WTC11 (cell line): ENCODE data around the gene EIF6.

Experiments
- CBFB ChIP-seq: sonication (generic); formaldehyde crosslinking; IDR thresholded peaks from 2 replicates; pipeline ENCODE4 v1.8.1; 2022; ENCODE audit warnings: mild to moderate bottlenecking, low read depth, missing genetic modification reagents
- CREB1 ChIP-seq: sonication (generic); formaldehyde crosslinking; IDR thresholded peaks from 2 replicates; pipeline ENCODE4 v1.8.0; 2023; ENCODE audit warnings: mild to moderate bottlenecking, missing genetic modification reagents
- CREM ChIP-seq: sonication (generic); formaldehyde crosslinking; IDR thresholded peaks from 2 replicates; pipeline ENCODE4 v1.8.1; 2022; ENCODE audit warnings: mild to moderate bottlenecking, missing genetic modification reagents, moderate library complexity
- CTCF ChIP-seq: fragments of 200-600 bp; IDR thresholded peaks from 2 replicates; pipeline ENCODE4 v1.8.0; 2022; ENCODE audit warnings: antibody characterized with exemption
- ELF4 ChIP-seq: sonication (generic); formaldehyde crosslinking; IDR thresholded peaks from 2 replicates; pipeline ENCODE4 v1.8.1; 2022; ENCODE audit warnings: low read depth, mild to moderate bottlenecking, moderate library complexity, missing genetic modification reagents
- HMGXB4 ChIP-seq: sonication (generic); formaldehyde crosslinking; IDR thresholded peaks from 2 replicates; pipeline ENCODE4 v1.8.1; 2023; ENCODE audit warnings: mild to moderate bottlenecking, moderate library complexity, missing genetic modification reagents
- MAX ChIP-seq: sonication (generic); formaldehyde crosslinking; IDR thresholded peaks from 2 replicates; pipeline ENCODE4 v1.8.0; 2022; ENCODE audit warnings: mild to moderate bottlenecking, missing genetic modification reagents
- NFE2L1 ChIP-seq: sonication (generic); formaldehyde crosslinking; IDR thresholded peaks from 2 replicates; pipeline ENCODE4 v1.8.1; 2023; ENCODE audit warnings: missing genetic modification reagents
- NFYB ChIP-seq: sonication (generic); formaldehyde crosslinking; conservative IDR thresholded peaks from 2 replicates; pipeline ENCODE4 v1.8.0; 2022; ENCODE audit warnings: low read depth, missing genetic modification reagents
- NR2C2 ChIP-seq: sonication (generic); formaldehyde crosslinking; IDR thresholded peaks from 2 replicates; pipeline ENCODE4 v1.8.0; 2022; ENCODE audit warnings: mild to moderate bottlenecking, missing genetic modification reagents
- SP1 ChIP-seq: sonication (generic); formaldehyde crosslinking; conservative IDR thresholded peaks from 2 replicates; pipeline ENCODE4 v1.8.1; 2022; ENCODE audit warnings: missing genetic modification reagents
- USF1 ChIP-seq: sonication (generic); formaldehyde crosslinking; IDR thresholded peaks from 2 replicates; pipeline ENCODE4 v1.8.0; 2022; ENCODE audit warnings: mild to moderate bottlenecking, missing genetic modification reagents

- TF ChIP-seq MAX (CRISPR knock-in tag) (no peak), USF1 (CRISPR knock-in tag) (no peak), CREM (CRISPR knock-in tag) (no peak), CTCF (no peak), NFE2L1 (CRISPR knock-in tag) (no peak), CREB1 (CRISPR knock-in tag) (no peak), SP1 (CRISPR knock-in tag) (no peak), CBFB (no peak), HMGXB4 (no peak), NR2C2 (CRISPR knock-in tag) (no peak), NFYB (CRISPR knock-in tag) (no peak), ELF4 (no peak)
These were observed 40.8 kb upstream of the EIF6 start for GRCh38 chr20:35325401-35325800.
